A673 (cell line): ENCODE results near the gene DLG5. TPM values are rescaled to one million over a fixed set of nuclear protein-coding genes. Genes with fewer than 3 reads are reported as not detected.

Experiments
- BruUV-seq: library from RNA; stranded (reverse); fragments of 400-500 nt; replicated peaks from 2 replicates; lab custom pipeline; 2021; lab: Mats Ljungman, UMichigan
- CTCF ChIA-PET: fragments of 300-600 bp; sonication (Branson Sonifier 250); formaldehyde crosslinking; loops from one replicate; lab custom pipeline; 2022; ENCODE audit warnings: antibody characterized with exemption; lab: Charles Lee
- POLR2A ChIA-PET: fragments of 300-600 bp; sonication (Branson Sonifier 250); formaldehyde crosslinking; loops from one replicate; lab custom pipeline; 2022; ENCODE audit warnings: antibody characterized with exemption; ENCODE audit not compliant: low non-redundant PET; lab: Charles Lee
- DNase-seq: peaks from one replicate; pipeline ENCODE4 v3.0.0-alpha.2; 2015; ENCODE audit warnings: low spot score
- H3K27ac ChIP-seq: fragments of 200-600 bp; sonication (generic); 2 replicates; pipeline ENCODE4 v1.5.1; 2016; ENCODE audit warnings: mixed run types, low read depth, mild to moderate bottlenecking, mixed read lengths, antibody characterized with exemption, low read length; ENCODE audit not compliant: poor library complexity, severe bottlenecking
- H3K27me3 ChIP-seq: fragments of 200-600 bp; sonication (generic); replicated peaks from 2 replicates; pipeline ENCODE4 v1.6.1; 2017; ENCODE audit warnings: mixed run types, low read depth, mild to moderate bottlenecking, mixed read lengths, antibody characterized with exemption, low read length; ENCODE audit not compliant: insufficient read depth, poor library complexity
- H3K36me3 ChIP-seq: fragments of 200-600 bp; sonication (generic); 2 replicates; pipeline ENCODE4 v1.6.1; 2016; ENCODE audit warnings: mixed run types, mild to moderate bottlenecking, mixed read lengths, antibody characterized with exemption, low read length; ENCODE audit not compliant: insufficient read depth, poor library complexity, severe bottlenecking
- H3K4me1 ChIP-seq: fragments of 200-600 bp; sonication (generic); 2 replicates; pipeline ENCODE4 v1.6.1; 2017; ENCODE audit warnings: mixed run types, mild to moderate bottlenecking, mixed read lengths, antibody characterized with exemption, low read length; ENCODE audit not compliant: insufficient read depth, poor library complexity, severe bottlenecking
- H3K4me3 ChIP-seq: fragments of 200-600 bp; sonication (generic); 2 replicates; pipeline ENCODE4 v1.5.1; 2016; ENCODE audit warnings: low read depth, mixed run types, mild to moderate bottlenecking, mixed read lengths, low read length; ENCODE audit not compliant: poor library complexity, severe bottlenecking
- H3K9me3 ChIP-seq: fragments of 200-600 bp; sonication (generic); 2 replicates; pipeline ENCODE4 v1.6.1; 2016; ENCODE audit warnings: mixed run types, low read depth, mild to moderate bottlenecking, mixed read lengths, antibody characterized with exemption, low read length; ENCODE audit not compliant: poor library complexity, severe bottlenecking
- CTCF ChIP-seq: fragments of 300-800, 200-600 bp; sonication (generic); conservative IDR thresholded peaks from 2 replicates; pipeline ENCODE4 v1.5.1; 2017; ENCODE audit warnings: low read depth, mild to moderate bottlenecking, antibody characterized with exemption, low read length, moderate library complexity, mixed read lengths
- EZH2 ChIP-seq: fragments of 200-600 bp; sonication (generic); IDR thresholded peaks from 2 replicates; pipeline ENCODE4 v1.6.1; 2017; ENCODE audit warnings: borderline replicate concordance, low read depth, mild to moderate bottlenecking, mixed read lengths, antibody characterized with exemption, low read length; ENCODE audit not compliant: poor library complexity, severe bottlenecking
- intact Hi-C: fragments of 100-400 bp; cut with micrococcal nuclease; formaldehyde crosslinking; loops from one replicate; pipeline ENCODE4 v1.10.0; 2022; ENCODE audit not compliant: unreplicated experiment
- total RNA-seq: library from RNA; stranded (reverse); gene quantifications from 2 replicates; pipeline ENCODE4 v1.2.3, GENCODE V29; 2021

Gene DLG5
- total RNA-seq, 1 experiment from 2014 or later = 44.0 TPM

GRCh38 chr10:77963901-77964300 is 37.3 kb upstream of the DLG5 start:
- ChIA-PET CTCF (no interaction called here), POLR2A (no interaction called here)

DNA sequence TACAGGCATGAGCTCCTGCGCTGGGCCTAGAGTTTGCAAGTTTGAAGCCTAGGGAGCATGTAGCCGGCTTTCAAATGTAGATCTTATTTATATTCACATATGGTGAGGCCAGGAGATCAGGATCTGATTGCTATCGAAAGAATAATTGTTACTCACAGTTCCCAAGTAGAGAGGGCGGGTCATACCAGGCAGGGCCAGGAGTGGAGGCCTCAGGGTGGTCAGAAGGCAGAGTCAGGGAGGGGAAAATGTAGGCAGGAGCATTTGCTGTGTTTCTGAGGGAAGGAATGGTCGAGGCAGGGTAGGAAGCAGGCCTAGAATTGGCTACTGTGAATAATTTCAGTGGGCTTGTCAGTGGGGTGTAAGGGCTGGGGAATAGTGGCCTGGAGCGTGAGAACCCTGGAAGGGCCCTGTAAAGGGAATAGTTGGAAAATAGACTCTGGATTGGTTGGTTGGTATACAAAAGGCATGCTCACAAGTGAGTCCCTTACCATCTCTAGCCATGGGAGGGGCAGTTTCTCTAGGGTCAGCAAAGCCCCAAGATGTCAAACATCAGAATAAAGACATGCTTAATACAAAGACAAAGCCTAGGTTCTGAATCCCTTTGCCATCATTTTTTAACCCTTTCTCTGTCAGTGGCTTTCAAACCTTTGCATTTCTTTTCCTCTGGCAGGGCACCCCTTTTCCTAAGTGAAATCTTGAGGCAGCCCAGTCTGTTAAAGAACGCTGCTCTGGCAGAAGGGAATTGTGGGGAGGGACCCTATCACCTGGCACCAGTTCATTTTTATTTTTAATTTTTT is 36.0 kb upstream of the DLG5 start:
- no TSS peak for BruUV-seq
- H3K9me3 ChIP-seq = no peaks in the 10 kb centered on the region
- H3K27me3 ChIP-seq = no peaks in the 10 kb centered on the region
- no peak overlapping the region for H3K4me3 ChIP-seq
- ChIA-PET POLR2A (no interaction called here), CTCF (no interaction called here)
- TF ChIP-seq CTCF = no peak
- TF ChIP-seq EZH2 = no peak
- H3K36me3 ChIP-seq = no peaks in the 10 kb centered on the region
- DNase-seq = no peak
- no peaks in the 10 kb centered on the region for H3K4me1 ChIP-seq
- intact Hi-C loops = no loop called here
- no peak overlapping the region for H3K27ac ChIP-seq

More at GRCh38 chr10:77963901-77964300, 37.3 kb upstream of the DLG5 start:
- no TSS peak for BruUV-seq
- Histone ChIP-seq H3K4me3 (no peak overlapping the region), H3K9me3 (no peaks in the 10 kb centered on the region), H3K36me3 (no peaks in the 10 kb centered on the region), H3K4me1 (no peaks in the 10 kb centered on the region), H3K27me3 (no peaks in the 10 kb centered on the region), H3K27ac (no peak overlapping the region)
- TF ChIP-seq EZH2 = no peak
- no peak for TF ChIP-seq CTCF
- intact Hi-C loops = no loop called here
- no peak for DNase-seq

- Histone ChIP-seq H3K27ac (no peak overlapping the region), H3K9me3 (no peaks in the 10 kb centered on the region), H3K4me1 (no peaks in the 10 kb centered on the region), H3K36me3 (no peaks in the 10 kb centered on the region), H3K27me3 (no peaks in the 10 kb centered on the region), H3K4me3 (no peak overlapping the region)
- intact Hi-C loops = no loop called here
- POLR2A ChIA-PET = no interaction called here
- CTCF ChIA-PET = no interaction called here
- no peak for DNase-seq
- no TSS peak for BruUV-seq
- TF ChIP-seq EZH2 (no peak), CTCF (no peak)
Measured at GRCh38 chr10:77961668-77962067, 35.1 kb upstream of the DLG5 start.
